HG02973 (cell line): Measurements from ENCODE around the gene VPS51.

ENCODE experiments used
- ATAC-seq: cut with Tn5 transposase; IDR thresholded peaks from one replicate; pipeline ENCODE4 v1.9.1; 2021; ENCODE audit warnings: moderate library complexity; ENCODE audit not compliant: unreplicated experiment

Gene VPS51

GRCh38 chr11:65071907-65072630 lies 23.9 kb upstream of the VPS51 start:
- no peak for ATAC-seq

- no peak for ATAC-seq
Measured at GRCh38 chr11:65072631-65072966, 23.4 kb upstream of the VPS51 start.

GRCh38 chr11:65077451-65077850 lies 18.6 kb upstream of the VPS51 start:
- no peak for ATAC-seq

- no peak for ATAC-seq
Measured at GRCh38 chr11:65078151-65078550, 17.9 kb upstream of the VPS51 start.

GRCh38 chr11:65078786-65079342 lies 17.1 kb upstream of the VPS51 start:
- ATAC-seq, result no peak

- no peak for ATAC-seq
Measured at GRCh38 chr11:65083134-65083833, 12.7 kb upstream of the VPS51 start.

GRCh38 chr11:65083834-65084597 lies 12.0 kb upstream of the VPS51 start, which contains the start of the genes CDCA5 and ZFPL1:
TSS of gene CDCA5 (minus strand) at chr11:65084040. CDS start at chr11:65083978, 62 bp downstream.
TSS of gene ZFPL1 (plus strand) at chr11:65084222. CDS start at chr11:65084699, 477 bp downstream.
- ATAC-seq, result peak; percentile 67

- ATAC-seq, result no peak
Measured at GRCh38 chr11:65084598-65085375, 11.2 kb upstream of the VPS51 start.

- no peak for ATAC-seq
Measured at GRCh38 chr11:65085446-65085845, 10.6 kb upstream of the VPS51 start.

- ATAC-seq, result no peak
Measured at GRCh38 chr11:65086809-65087208, 9.2 kb upstream of the VPS51 start.

GRCh38 chr11:65087216-65087615 lies 8.8 kb upstream of the VPS51 start:
- no peak for ATAC-seq

GRCh38 chr11:65087827-65088226 lies 8.2 kb upstream of the VPS51 start:
- no peak for ATAC-seq

- ATAC-seq, result no peak
Measured at GRCh38 chr11:65089621-65090020, 6.4 kb upstream of the VPS51 start.

GRCh38 chr11:65090628-65091027 lies 5.4 kb upstream of the VPS51 start:
- no peak for ATAC-seq

GRCh38 chr11:65095427-65095826 lies 587 bp upstream of the VPS51 start:
- no peak for ATAC-seq

GRCh38 chr11:65096926-65097325 lies 912 bp downstream of the VPS51 start:
- ATAC-seq, result no peak

GRCh38 chr11:65100674-65101350 lies 4.8 kb downstream of the VPS51 start:
- ATAC-seq, result no peak

GRCh38 chr11:65102142-65103095 lies 6.4 kb downstream of the VPS51 start:
- ATAC-seq, result no peak

GRCh38 chr11:65103476-65103875 lies 7.5 kb downstream of the VPS51 start:
- no peak for ATAC-seq
